Gastroesophageal sphincter (tissue), 4 donors: ENCODE results near the gene NMS. TPM values are rescaled to one million over a fixed set of nuclear protein-coding genes. Genes with fewer than 3 reads are reported as not detected.

Experiments
- ATAC-seq: fragments of 150-250 bp; one replicate; pipeline ENCODE4 v1.9.1; 2016; ENCODE audit warnings: mild to moderate bottlenecking, moderate library complexity
- H3K27ac ChIP-seq, 4 donors: fragments of 200-600 bp; sonication (generic) in 3 of 4; 1 replicate in 3 of 4; 2 replicates in 1 of 4; pipeline ENCODE4 v1.5.1; 2016 to 2019
- H3K27me3 ChIP-seq: fragments of 200-600 bp; sonication (generic); one replicate; pipeline ENCODE4 v1.5.1; 2019
- H3K36me3 ChIP-seq, 2 donors: fragments of 200-600 bp; sonication (generic); one replicate each; pipeline ENCODE4 v1.5.1; 2019; ENCODE audit warnings: control low read depth in 1 of 2
- H3K4me1 ChIP-seq, 3 donors: fragments of 200-600 bp; sonication (generic); 1 replicate in 2 of 3; 2 replicates in 1 of 3; pipeline ENCODE4 v1.5.1; 2016 to 2019; ENCODE audit warnings: control low read depth in 2 of 3
- H3K4me3 ChIP-seq, 2 donors: fragments of 200-600 bp; sonication (generic); one replicate each; pipeline ENCODE4 v1.5.1; 2019; ENCODE audit warnings: mild to moderate bottlenecking in 1 of 2, moderate library complexity in 1 of 2
- H3K9me3 ChIP-seq, 3 donors: fragments of 200-600 bp; sonication (generic); one replicate each; pipeline ENCODE4 v1.5.1; 2017 to 2019; ENCODE audit warnings: control low read depth in 2 of 3
- CTCF ChIP-seq, 4 experiments: fragments of 200-600 bp in 2 of 4; fragments of 450-650 bp in 2 of 4; sonication (generic) in 1 of 4; IDR thresholded peaks; one replicate each; pipeline ENCODE4 v1.5.1; 2017 to 2019; ENCODE audit warnings: antibody characterized with exemption in 4 of 4, mild to moderate bottlenecking in 2 of 4, moderate library complexity in 2 of 4
- EP300 ChIP-seq: sonication (generic); formaldehyde crosslinking; IDR thresholded peaks from one replicate; pipeline ENCODE4 v1.6.1; 2017; ENCODE audit warnings: antibody characterized with exemption, mild to moderate bottlenecking
- POLR2A ChIP-seq, 2 donors: fragments of 450-650 bp; IDR thresholded peaks; one replicate each; pipeline ENCODE4 v1.6.1; 2017; ENCODE audit warnings: antibody characterized with exemption in 2 of 2, mild to moderate bottlenecking in 2 of 2, moderate library complexity in 1 of 2
- POLR2AphosphoS5 ChIP-seq: sonication (generic); formaldehyde crosslinking; IDR thresholded peaks from one replicate; pipeline ENCODE4 v1.6.1; 2017; ENCODE audit warnings: antibody characterized with exemption
- WGBS, 2 donors: methylation state at CpG; one replicate each; pipeline ENCODE4 v1.1.5; 2018; ENCODE audit warnings: low coverage in 1 of 2; 5-methylcytosine and 5-hydroxymethylcytosine counted together
- total RNA-seq, 4 donors: library from RNA; depleted of rRNA; stranded (reverse); fragments of >200 nt; gene quantifications; one replicate each; pipeline ENCODE4 v1.1.0, GENCODE V29; 2016

NMS gene, protein sequence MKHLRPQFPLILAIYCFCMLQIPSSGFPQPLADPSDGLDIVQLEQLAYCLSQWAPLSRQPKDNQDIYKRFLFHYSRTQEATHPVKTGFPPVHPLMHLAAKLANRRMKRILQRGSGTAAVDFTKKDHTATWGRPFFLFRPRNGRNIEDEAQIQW
- total RNA-seq, result not detected

- no peak within 1 kb of the TSS for H3K27ac ChIP-seq
- WGBS, 2 donors, result 62 to 79% methylated on average over 3 of the region's 7 CpGs
- TF ChIP-seq EP300 (no peak), POLR2A (IDR thresholded peaks at IDR 0.05) (no peak), POLR2AphosphoS5 (no peak), CTCF (IDR thresholded peaks at IDR 0.05) (no peak)
- H3K4me1 ChIP-seq, result no peaks in the 10 kb centered on the region
- no peaks in the 10 kb centered on the region for H3K36me3 ChIP-seq
- H3K4me3 ChIP-seq, result no peak within 1 kb of the TSS
- no peak for ATAC-seq
- peaks cover 20% of the 10 kb centered on the region for H3K27me3 ChIP-seq
- no peaks in the 10 kb centered on the region for H3K9me3 ChIP-seq
Observed at GRCh38 chr2:100470182-100470581, at the start of gene NMS. Gene NMS, plus strand, starts transcription at chr2:100470482. Its CDS starts 7 bp downstream, at chr2:100470489.

GRCh38 chr2:100422320-100423055 lies 47.8 kb upstream of the NMS start:
- TF ChIP-seq CTCF (IDR thresholded peaks at IDR 0.05) (peak in 3 of 4 experiments; percentile 18 to 54 (median 30)), EP300 (no peak), POLR2A (IDR thresholded peaks at IDR 0.05) (no peak), POLR2AphosphoS5 (no peak)
- no peak overlapping the region for H3K27ac ChIP-seq

GRCh38 chr2:100423631-100424030 lies 46.7 kb upstream of the NMS start:
- TF ChIP-seq POLR2A (IDR thresholded peaks at IDR 0.05), result no peak
- TF ChIP-seq EP300, result no peak
- TF ChIP-seq CTCF (IDR thresholded peaks at IDR 0.05), result no peak
- TF ChIP-seq POLR2AphosphoS5, result no peak
- no peaks in the 10 kb centered on the region for H3K27me3 ChIP-seq
- H3K4me3 ChIP-seq, result no peak overlapping the region
- no peaks in the 10 kb centered on the region for H3K36me3 ChIP-seq
- peaks cover 0 to 22% (median 0%) of the 10 kb centered on the region in 3 donors for H3K4me1 ChIP-seq
- peak overlapping the region in 1 of 4 donors; percentile 61 for H3K27ac ChIP-seq
- 83 to 100% methylated on average over 1 of the region's 1 CpG for WGBS, 2 donors
- ATAC-seq, result no peak
- no peaks in the 10 kb centered on the region for H3K9me3 ChIP-seq

More at GRCh38 chr2:100422320-100423055, 47.8 kb upstream of the NMS start:
- H3K27me3 ChIP-seq, result no peaks in the 10 kb centered on the region
- peaks cover 0 to 26% (median 0%) of the 10 kb centered on the region in 3 donors for H3K4me1 ChIP-seq
- no peaks in the 10 kb centered on the region for H3K9me3 ChIP-seq
- ATAC-seq, result no peak
- 80 to 89% methylated on average over 1 to 4 of the region's 4 CpGs for WGBS, 2 donors
- H3K36me3 ChIP-seq, result no peaks in the 10 kb centered on the region
- no peak overlapping the region for H3K4me3 ChIP-seq

GRCh38 chr2:100424277-100424875 lies 45.9 kb upstream of the NMS start:
- no peaks in the 10 kb centered on the region for H3K27me3 ChIP-seq
- TF ChIP-seq POLR2A (IDR thresholded peaks at IDR 0.05) (no peak), EP300 (no peak), CTCF (IDR thresholded peaks at IDR 0.05) (no peak), POLR2AphosphoS5 (no peak)
- 64 to 79% methylated on average over 3 to 4 of the region's 4 CpGs for WGBS, 2 donors
- H3K36me3 ChIP-seq, result no peaks in the 10 kb centered on the region
- peaks cover 0 to 22% (median 0%) of the 10 kb centered on the region in 3 donors for H3K4me1 ChIP-seq
- H3K9me3 ChIP-seq, result no peaks in the 10 kb centered on the region
- H3K27ac ChIP-seq, result peak overlapping the region in 3 of 4 donors; percentile 3 to 61 (median 61)
- no peak for ATAC-seq
- H3K4me3 ChIP-seq, result no peak overlapping the region
